Cardiac septum (tissue), 1 donor: ENCODE data around the gene GPC1. TPM values are rescaled to one million over a fixed set of nuclear protein-coding genes. Genes with fewer than 3 reads are reported as not detected.

Source experiments
- DNase-seq: peaks from one replicate; pipeline ENCODE4 v3.0.0-alpha.2; 2020; ENCODE audit warnings: low spot score
- intact Hi-C: fragments of 100-400 bp; cut with DNase I; formaldehyde crosslinking; loops from one replicate; pipeline ENCODE4 v1.14.0; 2022
- total RNA-seq: library from RNA; stranded (reverse); fragmentation: NEBNext Ultra II Directional; extraction: Animal tissue kit (Norgen Biotek cat#: 25700); gene quantifications from one replicate; pipeline ENCODE4 v1.2.1, GENCODE V29; 2021
- donor health status: DM: no; HTN: no; CAD: no.

The GPC1 gene
- total RNA-seq, 1 donor from 2014 or later, result 291 TPM

- DNase-seq, result peak; percentile 68
- intact Hi-C loops, result no loop called here
Observed at GRCh38 chr2:240460253-240460711, 24.8 kb downstream of the GPC1 start.

- DNase-seq, result peak; percentile 66
- intact Hi-C loops, result no loop called here
Observed at GRCh38 chr2:240460781-240461431, 25.4 kb downstream of the GPC1 start.

- intact Hi-C loops, result no loop called here
- peak; percentile 64 for DNase-seq
Observed at GRCh38 chr2:240461471-240462072, 26.1 kb downstream of the GPC1 start.

GRCh38 chr2:240462073-240462706 lies 26.7 kb downstream of the GPC1 start:
- intact Hi-C loops, result no loop called here
- DNase-seq, result peak; percentile 68

GRCh38 chr2:240462707-240463273 lies 27.3 kb downstream of the GPC1 start:
- peak; percentile 71 for DNase-seq
- intact Hi-C loops, result no loop called here

GRCh38 chr2:240463274-240463865 lies 27.9 kb downstream of the GPC1 start:
- peak; percentile 54 for DNase-seq
- intact Hi-C loops, result no loop called here

- intact Hi-C loops, result no loop called here
- DNase-seq, result peak; percentile 54
Observed at GRCh38 chr2:240463866-240464481, 28.5 kb downstream of the GPC1 start.

GRCh38 chr2:240464514-240465241 lies 29.2 kb downstream of the GPC1 start:
- intact Hi-C loops, result no loop called here
- peak; percentile 62 for DNase-seq

- intact Hi-C loops, result no loop called here
- peak; percentile 73 for DNase-seq
Observed at GRCh38 chr2:240465268-240465764, 29.9 kb downstream of the GPC1 start.

GRCh38 chr2:240465765-240466578 lies 30.5 kb downstream of the GPC1 start:
- intact Hi-C loops, result no loop called here
- peak; percentile 72 for DNase-seq

- intact Hi-C loops, result no loop called here
- peak; percentile 72 for DNase-seq
Observed at GRCh38 chr2:240466579-240467148, 31.2 kb downstream of the GPC1 start.

- intact Hi-C loops, result no loop called here
Observed at GRCh38 chr2:240467149-240467642, 31.7 kb downstream of the GPC1 start.

GRCh38 chr2:240467659-240468302 lies 32.3 kb downstream of the GPC1 start:
- intact Hi-C loops, result no loop called here
- DNase-seq, result peak; percentile 69

More at GRCh38 chr2:240467149-240467642, 31.7 kb downstream of the GPC1 start:
- DNase-seq, result peak; percentile 57

- peak; percentile 71 for DNase-seq
Observed at GRCh38 chr2:240468303-240469238, 33.1 kb downstream of the GPC1 start.

GRCh38 chr2:240469239-240469636 lies 33.8 kb downstream of the GPC1 start:
- intact Hi-C loops, result no loop called here
- DNase-seq, result no peak

More at GRCh38 chr2:240468303-240469238, 33.1 kb downstream of the GPC1 start:
- intact Hi-C loops, result no loop called here

- intact Hi-C loops, result no loop called here
- DNase-seq, result peak; percentile 26
Observed at GRCh38 chr2:240469740-240470139, 34.3 kb downstream of the GPC1 start.
